NB4 (cell line): ENCODE measurements around the gene GPR132.

Experiments used
- CTCF ChIP-seq: IDR thresholded peaks from one replicate; pipeline ENCODE4 v1.5.1; 2012; ENCODE audit warnings: low read depth, low read length
- MAX ChIP-seq: IDR thresholded peaks from 2 replicates; pipeline ENCODE4 v1.6.1; 2011; ENCODE audit warnings: low read depth, low read length
- MYC ChIP-seq: IDR thresholded peaks from 2 replicates; pipeline ENCODE4 v1.6.1; 2011; ENCODE audit warnings: low read depth, low read length
- POLR2A ChIP-seq: IDR thresholded peaks from 2 replicates; pipeline ENCODE4 v1.6.1; 2011; ENCODE audit warnings: mild to moderate bottlenecking; ENCODE audit not compliant: insufficient read length; ENCODE audit errors: extremely low read depth

GRCh38 chr14:105026033-105026785 is 39.0 kb downstream of the GPR132 start:
- TF ChIP-seq CTCF (no peak), MAX (no peak), POLR2A (no peak), MYC (no peak; the same call in 1 of the 2 replicates)
